K562 (cell line): Measurements from ENCODE around the gene PCNX2. TPM values are rescaled to one million over a fixed set of nuclear protein-coding genes. Genes with fewer than 3 reads are reported as not detected.

Experiments
- ATAC-seq: fragments of 200-7000 bp; cut with Tn5 transposase; 3 replicates; pipeline ENCODE4 v1.9.1; 2020; ENCODE audit warnings: moderate library complexity
- BruUV-seq: library from RNA; stranded (reverse); fragments of 400-500 nt; replicated peaks from 2 replicates; lab custom pipeline; 2021; lab: Mats Ljungman, UMichigan
- CTCF ChIA-PET: fragments of 300-600 bp; formaldehyde crosslinking; extraction: SDS; loops from one replicate; lab custom pipeline; 2021; ENCODE audit warnings: low intra/inter-chr PET ratio; lab: Yijun Ruan, JAX
- POLR2A ChIA-PET: fragments of 300-600, 350-650 bp; sonication (Branson Sonifier 250); formaldehyde crosslinking; extraction: SDS; loops from one replicate; lab custom pipeline; 2021; ENCODE audit warnings: antibody characterized with exemption, inconsistent platforms; lab: Yijun Ruan, JAX
- DNase-seq, 4 experiments: peaks; one replicate each; pipeline versions ENCODE4 v3.0.0 to v3.0.0-alpha.2; 2011 to 2018; ENCODE audit warnings: low spot score in 3 of 4, mixed read lengths in 3 of 4; ENCODE audit errors: extremely low read depth in 1 of 4
- FAIRE-seq: peaks from 2 replicates; lab custom pipeline; 2011; peaks lifted over from hg19 to GRCh38; lab: Jason Lieb, UNC
- H2AFZ ChIP-seq: 2 replicates; pipeline ENCODE4 v1.6.0; 2011; ENCODE audit warnings: low read depth, low read length, control low read depth, inconsistent platforms
- H3K27ac ChIP-seq: fragments of 200-600 bp; 3 replicates; pipeline ENCODE4 v1.8.0; 2011; ENCODE audit warnings: low read depth, mild to moderate bottlenecking, control low read depth, inconsistent platforms, low read length, moderate library complexity, mixed read lengths; ENCODE audit errors: extremely low read depth
- H3K27me3 ChIP-seq, 2 experiments: fragments of 300-600 bp in 1 of 2; 2 replicates in 1 of 2; 3 replicates in 1 of 2; pipeline versions ENCODE4 v1.6.0 to v1.8.0; 2011; ENCODE audit warnings: inconsistent platforms in 2 of 2, low read length in 2 of 2, mild to moderate bottlenecking in 1 of 2, mixed read lengths in 1 of 2, moderate library complexity in 1 of 2; ENCODE audit not compliant: control insufficient read depth in 2 of 2, insufficient read depth in 2 of 2
- H3K36me3 ChIP-seq: fragments of 300-600 bp; 3 replicates; pipeline ENCODE4 v1.8.0; 2011; ENCODE audit warnings: mild to moderate bottlenecking, low read length, inconsistent platforms; ENCODE audit not compliant: control insufficient read depth, insufficient read depth
- H3K4me1 ChIP-seq, 2 experiments: fragments of 200-600 bp in 1 of 2; replicated peaks in 1 of 2; 2 replicates in 1 of 2; 3 replicates in 1 of 2; pipeline versions ENCODE4 v1.5.1 to v1.8.0; 2011; ENCODE audit warnings: inconsistent platforms in 2 of 2, low read length in 2 of 2, mild to moderate bottlenecking in 1 of 2, mixed read lengths in 1 of 2, moderate library complexity in 1 of 2; ENCODE audit not compliant: control insufficient read depth in 2 of 2, insufficient read depth in 2 of 2
- H3K4me2 ChIP-seq: 2 replicates; pipeline ENCODE4 v1.6.1; 2011; ENCODE audit warnings: low read length, control low read depth, inconsistent platforms, mixed read lengths; ENCODE audit not compliant: insufficient read depth
- H3K4me3 ChIP-seq: fragments of 200-600 bp; sonication (generic), shearing (Covaris generic); 2 replicates; pipeline ENCODE4 v1.5.1; 2016; ENCODE audit warnings: control low read depth, inconsistent platforms
- H3K79me2 ChIP-seq: fragments of 200-600 bp; 3 replicates; pipeline ENCODE4 v1.8.0; 2011; ENCODE audit warnings: low read length, inconsistent platforms; ENCODE audit not compliant: control insufficient read depth, insufficient read depth
- H3K9ac ChIP-seq, 2 experiments: 2 replicates each; pipeline versions ENCODE4 v1.6.0 to v1.6.1; 2011; ENCODE audit warnings: low read depth in 2 of 2, low read length in 2 of 2, control low read depth in 1 of 2, inconsistent platforms in 1 of 2, mild to moderate bottlenecking in 1 of 2, mixed read lengths in 1 of 2; ENCODE audit not compliant: insufficient read depth in 1 of 2
- H3K9me1 ChIP-seq: one replicate; pipeline ENCODE4 v1.6.0; 2011; ENCODE audit warnings: inconsistent platforms, mild to moderate bottlenecking, low read length, moderate library complexity; ENCODE audit not compliant: control insufficient read depth, insufficient read depth
- H3K9me3 ChIP-seq: replicated peaks from 2 replicates; pipeline ENCODE4 v1.5.1; 2011; ENCODE audit warnings: low read depth, low read length, inconsistent platforms; ENCODE audit not compliant: control insufficient read depth, insufficient read depth
- H4K20me1 ChIP-seq: replicated peaks from 2 replicates; pipeline ENCODE4 v1.6.1; 2011; ENCODE audit warnings: low read length, inconsistent platforms, mixed read lengths; ENCODE audit not compliant: control insufficient read depth, insufficient read depth
- BRF2 ChIP-seq: IDR thresholded peaks from 3 replicates; pipeline ENCODE4 v1.6.1; 2011; ENCODE audit warnings: borderline replicate concordance, mild to moderate bottlenecking; ENCODE audit not compliant: insufficient read length, insufficient read depth
- C11orf30 ChIP-seq: fragments of 450-650 bp; IDR thresholded peaks from 2 replicates; pipeline ENCODE4 v1.6.1; 2016; ENCODE audit warnings: low read depth, mild to moderate bottlenecking
- CTBP1 ChIP-seq: fragments of 450-650 bp; IDR thresholded peaks from 2 replicates; pipeline ENCODE4 v1.6.1; 2016; ENCODE audit warnings: borderline replicate concordance
- E2F3 ChIP-seq: fragments of 250-450 bp; sonication (Bioruptor Pico); IDR thresholded peaks from 2 replicates; pipeline ENCODE4 v1.4.0; 2020; ENCODE audit warnings: mild to moderate bottlenecking
- GATAD2A ChIP-seq: fragments of 450-650 bp; IDR thresholded peaks from 2 replicates; pipeline ENCODE4 v1.6.1; 2017
- HDAC1 ChIP-seq, 2 experiments: fragments of 450-650 bp; IDR thresholded peaks; 2 replicates each; pipeline ENCODE4 v1.6.1; 2016 to 2017; ENCODE audit warnings: inconsistent platforms in 1 of 2, mild to moderate bottlenecking in 1 of 2, moderate library complexity in 1 of 2
- KDM5B ChIP-seq: fragments of 200-600 bp; sonication (generic); IDR thresholded peaks from 2 replicates; pipeline ENCODE4 v1.6.1; 2012; ENCODE audit warnings: low read depth, mild to moderate bottlenecking, moderate library complexity, low read length, control low read depth, inconsistent platforms; ENCODE audit not compliant: insufficient replicate concordance
- KLF1 ChIP-seq: fragments of 450-650 bp; IDR thresholded peaks from 2 replicates; pipeline ENCODE4 v1.6.1; 2016; ENCODE audit warnings: missing genetic modification characterization, missing compliant biosample characterization
- MITF ChIP-seq: IDR thresholded peaks from 2 replicates; pipeline ENCODE4 v1.6.1; 2014; ENCODE audit warnings: antibody characterized with exemption
- NONO ChIP-seq, 2 experiments: fragments of 200-400 bp in 1 of 2; fragments of 450-650 bp in 1 of 2; formaldehyde crosslinking in 1 of 2; IDR thresholded peaks; 2 replicates each; pipeline ENCODE4 v1.6.1; 2017; ENCODE audit warnings: low read depth in 2 of 2, mild to moderate bottlenecking in 2 of 2, moderate library complexity in 2 of 2, low read length in 1 of 2
- SIN3B ChIP-seq: fragments of 450-650 bp; IDR thresholded peaks from 2 replicates; pipeline ENCODE4 v1.6.1; 2017; ENCODE audit warnings: low read depth, mild to moderate bottlenecking, moderate library complexity
- SMAD4 ChIP-seq: fragments of 250-450 bp; sonication (Bioruptor Pico); conservative IDR thresholded peaks from 2 replicates; pipeline ENCODE4 v1.8.0; 2021; ENCODE audit warnings: inconsistent platforms, mild to moderate bottlenecking, moderate library complexity
- SMARCB1 ChIP-seq: IDR thresholded peaks from 2 replicates; pipeline ENCODE4 v1.6.1; 2011; ENCODE audit warnings: improper control_type of control experiment, low read depth; ENCODE audit not compliant: insufficient read length
- SRSF7 ChIP-seq: fragments of 200-400 bp; formaldehyde crosslinking; optimal IDR thresholded peaks from 2 replicates; pipeline ENCODE3; 2017; ENCODE audit warnings: mild to moderate bottlenecking, low read depth, low read length
- SUPT5H ChIP-seq: fragments of 450-650 bp; IDR thresholded peaks from 2 replicates; pipeline ENCODE4 v1.6.1; 2016
- TAF9B ChIP-seq: fragments of 450-650 bp; IDR thresholded peaks from 2 replicates; pipeline ENCODE4 v1.6.1; 2018; ENCODE audit warnings: mild to moderate bottlenecking; ENCODE audit not compliant: partially characterized antibody
- VEZF1 ChIP-seq: fragments of 200-800 bp; sonication (Bioruptor generic); IDR thresholded peaks from 2 replicates; pipeline ENCODE4 v1.6.1; 2017; ENCODE audit warnings: missing genetic modification characterization, missing compliant biosample characterization
- ZFP36 ChIP-seq: fragments of 150-350 bp; IDR thresholded peaks from 2 replicates; pipeline ENCODE4 v1.6.1; 2018; ENCODE audit warnings: low read length, low read depth; ENCODE audit not compliant: partially characterized antibody
- ZNF140 ChIP-seq: fragments of 250-450 bp; sonication (Bioruptor Pico); IDR thresholded peaks from 2 replicates; pipeline ENCODE4 v1.8.0; 2021; ENCODE audit warnings: moderate library complexity, mild to moderate bottlenecking, inconsistent platforms
- WGBS: fragments of 100-300 bp; shearing (Covaris generic); methylation state at CpG from one replicate; pipeline ENCODE4 v1.1.6; 2016; ENCODE audit warnings: low coverage, mixed read lengths; ENCODE audit not compliant: insufficient coverage; ENCODE audit errors: missing lambda C conversion rate; 5-methylcytosine and 5-hydroxymethylcytosine counted together
- in situ Hi-C: fragments of 300-500 bp; cut with MboI; formaldehyde crosslinking; loops from 4 replicates; pipeline ENCODE4 v1.15.0; 2018; ENCODE audit warnings: inconsistent platforms, mixed read lengths
- intact Hi-C: fragments of 100-400 bp; cut with micrococcal nuclease; formaldehyde crosslinking; loops from 2 replicates; pipeline ENCODE4 v1.14.2; 2022
- polyA plus RNA-seq, 8 experiments: library from polyadenylated mRNA; depleted of rRNA in 4 of 8; stranded (reverse) in 5 of 8; unstranded in 3 of 8; fragments of >200 nt; fragmentation: Nextera tagmentation in 2 of 8; fragmentation: Illumina TruSeq in 1 of 8; extraction: Ambion mirVana in 2 of 8; extraction: Trizol in 1 of 8; gene quantifications; 2 replicates each; pipeline versions ENCODE4 v1.2.1 to v1.2.3, GENCODE V29; 2011 to 2014; ENCODE audit warnings: inconsistent platforms in 1 of 8, missing spikeins in 1 of 8
- total RNA-seq, 7 experiments: library from RNA; depleted of rRNA in 6 of 7; stranded (reverse); fragments of >200 nt in 6 of 7; fragmentation: Illumina TruSeq in 2 of 7; extraction: Trizol in 2 of 7; gene quantifications; 2 replicates each; pipeline versions ENCODE4 v1.2.1 to v1.2.3, GENCODE V29; 2011 to 2021; ENCODE audit warnings: low replicate concordance in 1 of 7

The PCNX2 gene
- total and polyA plus RNA-seq, 9 of the 15 experiments (the other 6 are each of a cell fraction or from before 2014, with no cell fraction given), result 0.07 to 0.33 TPM; not detected in 7

GRCh38 chr1:232951605-232952004 lies 343.9 kb downstream of the PCNX2 start (continued):
- no peak for TF ChIP-seq BRF2
- TF ChIP-seq TAF9B, result no peak
- TF ChIP-seq KLF1 (tag), result no peak
- TF ChIP-seq VEZF1, result no peak
- TF ChIP-seq MITF, result no peak

GRCh38 chr1:232951180-232951579 lies 344.3 kb downstream of the PCNX2 start:
- Histone ChIP-seq H2AFZ (peak overlapping the region; percentile 96), H3K79me2 (peaks cover 28% of the 10 kb centered on the region), H3K9me3 (no peaks in the 10 kb centered on the region), H3K9ac (peak overlapping the region; percentile 73 to 78; a peak in 3 of 4 replicates), H3K4me3 (peak overlapping the region; percentile 88), H3K4me2 (peak overlapping the region; percentile 91), H4K20me1 (0 out of 2 replicates have a peak, but pooled peaks cover 4% of the 10 kb centered on the region), H3K36me3 (peaks cover 4% of the 10 kb centered on the region; the same call in 2 of the 3 replicates), H3K27me3 (no peaks in the 10 kb centered on the region), H3K9me1 (no peaks in the 10 kb centered on the region), H3K4me1 (peaks cover 9 to 10% of the 10 kb centered on the region in 2 experiments; a peak in 3 of 5 replicates), H3K27ac (no peak overlapping the region)
- FAIRE-seq, result peak; percentile 74
- no TSS peak for BruUV-seq
- intact Hi-C loops (loop anchor here (10.0 kb wide), 1 partner anchor 316 kb away; the partner anchor contains the start of gene SIPA1L2), in situ Hi-C loops (no loop called here)
- peak; percentile 75 for ATAC-seq
- WGBS, result 3% methylated on average over 5 of the region's 5 CpGs
- peak; percentile 54 to 66 (median 56) for DNase-seq
- POLR2A ChIA-PET, result interaction anchor here (0.6 to 0.7 kb wide), 2 partner anchors 89 to 214 kb away, joined by 3 read pairs; no protein-coding TSS in a partner anchor
- CTCF ChIA-PET, result interaction anchor here (0.5 to 0.7 kb wide), 2 partner anchors 158 to 316 kb away, joined by 3 read pairs; no protein-coding TSS in a partner anchor
- TF ChIP-seq E2F3, result no peak
- TF ChIP-seq ZFP36, result no peak
- no peak for TF ChIP-seq SIN3B
- no peak for TF ChIP-seq C11orf30
- peak in 1 of 2 experiments; percentile 27; a peak in 2 of 4 replicates for TF ChIP-seq HDAC1 (IDR thresholded peaks at IDR 0.05)
- no peak for TF ChIP-seq SMAD4 (CRISPR knock-in tag)
- TF ChIP-seq NONO (IDR thresholded peaks at IDR 0.05; ENCODE audit: low read depth in 2 of 2, low read length in 1 of 2), result no peak
- no peak for TF ChIP-seq SMARCB1
- no peak for TF ChIP-seq GATAD2A
- TF ChIP-seq ZNF140 (CRISPR knock-in tag), result no peak
- TF ChIP-seq KDM5B, result peak; percentile 37
- peak; percentile 31 for TF ChIP-seq CTBP1
- no peak for TF ChIP-seq SRSF7
- no peak for TF ChIP-seq SUPT5H
